ENCODE data around the gene NLRC3. TPM values are rescaled to one million over a fixed set of nuclear protein-coding genes. Genes with fewer than 3 reads are reported as not detected.

Gene NLRC3
- total and polyA plus RNA-seq, 2 donors (not counting 1 experiment from before 2014, with no cell fraction given): 28.8 to 35.7 TPM

- TF ChIP-seq EZH2 (IDR thresholded peaks at IDR 0.05; ENCODE audit: borderline replicate concordance, insufficient read depth, low read depth, low read length, poor library complexity, severe bottlenecking) (no peak), CTCF (IDR thresholded peaks at IDR 0.05) (no peak)
- no peaks in the 10 kb centered on the region for H3K9me3 Mint-ChIP-seq (ENCODE audit: insufficient read depth)
- Histone ChIP-seq H4K20me1 (ENCODE audit: control insufficient read depth, insufficient read depth, low read length, poor library complexity, severe bottlenecking) (no peaks in the 10 kb centered on the region), H3K9me3 (ENCODE audit: control extremely low read depth in 1 of 3, control insufficient read depth in 2 of 3, insufficient read depth in 1 of 3, low read length in 2 of 3) (no peaks in the 10 kb centered on the region), H3K4me3 (ENCODE audit: control extremely low read depth in 1 of 5, extremely low read depth in 1 of 5, insufficient read depth in 1 of 5, low read depth in 2 of 5, low read length in 4 of 5) (no peak overlapping the region), H3K9ac (ENCODE audit: low read length) (no peak overlapping the region), H3K79me2 (ENCODE audit: control insufficient read depth, insufficient read depth, low read length) (no peaks in the 10 kb centered on the region), H2AFZ (ENCODE audit: insufficient read depth, low read depth, low read length, poor library complexity, severe bottlenecking) (no peak overlapping the region), H3K27ac (ENCODE audit: low read length in 2 of 2) (no peak overlapping the region), H3K4me2 (replicated peaks; ENCODE audit: low read depth, low read length, poor library complexity, severe bottlenecking) (no peak overlapping the region), H3K36me3 (replicated peaks in 1 of 2; ENCODE audit: control extremely low read depth in 1 of 2, control insufficient read depth in 1 of 2, extremely low read depth in 1 of 2, insufficient read depth in 2 of 2, low read length in 1 of 2) (peaks cover 0 to 10% of the 10 kb centered on the region in 2 experiments), H3K27me3 (replicated peaks in 1 of 4; ENCODE audit: control extremely low read depth in 1 of 4, control insufficient read depth in 3 of 4, insufficient read depth in 4 of 4, low read length in 3 of 4) (no peaks in the 10 kb centered on the region), H3K4me1 (ENCODE audit: control insufficient read depth in 2 of 2, insufficient read depth in 2 of 2, low read length in 2 of 2) (no peaks in the 10 kb centered on the region)
- 88% methylated on average over 3 of the region's 6 CpGs for WGBS (ENCODE audit: insufficient coverage)
- no peak for DNase-seq
- CTCF ChIA-PET: no interaction called here
- H3K4me3 Mint-ChIP-seq: no peak overlapping the region
- POLR2A ChIA-PET: no interaction called here
- no peaks in the 10 kb centered on the region for H3K27me3 Mint-ChIP-seq
- no peaks in the 10 kb centered on the region for H3K4me1 Mint-ChIP-seq
- no peak for ATAC-seq (ENCODE audit: low read depth)
- intact Hi-C loops (cut with micrococcal nuclease): no loop called here
- no peak overlapping the region for H3K27ac Mint-ChIP-seq
Observed at GRCh38 chr16:3518292-3518985, 58.8 kb downstream of the NLRC3 start.

GRCh38 chr16:3515897-3516296, 61.3 kb downstream of the NLRC3 start:
- no peak for ATAC-seq (ENCODE audit: low read depth)

More at GRCh38 chr16:3515897-3516296, 61.3 kb downstream of the NLRC3 start:
- Histone ChIP-seq H3K27ac (ENCODE audit: low read length in 2 of 2) (no peak overlapping the region), H3K4me2 (replicated peaks; ENCODE audit: low read depth, low read length, poor library complexity, severe bottlenecking) (no peak overlapping the region), H3K9me3 (ENCODE audit: control extremely low read depth in 1 of 3, control insufficient read depth in 2 of 3, insufficient read depth in 1 of 3, low read length in 2 of 3) (no peaks in the 10 kb centered on the region), H3K9ac (ENCODE audit: low read length) (no peak overlapping the region), H3K27me3 (replicated peaks in 1 of 4; ENCODE audit: control extremely low read depth in 1 of 4, control insufficient read depth in 3 of 4, insufficient read depth in 4 of 4, low read length in 3 of 4) (no peaks in the 10 kb centered on the region), H2AFZ (ENCODE audit: insufficient read depth, low read depth, low read length, poor library complexity, severe bottlenecking) (no peak overlapping the region), H3K4me3 (ENCODE audit: control extremely low read depth in 1 of 5, extremely low read depth in 1 of 5, insufficient read depth in 1 of 5, low read depth in 2 of 5, low read length in 4 of 5) (no peak overlapping the region), H3K36me3 (replicated peaks in 1 of 2; ENCODE audit: control extremely low read depth in 1 of 2, control insufficient read depth in 1 of 2, extremely low read depth in 1 of 2, insufficient read depth in 2 of 2, low read length in 1 of 2) (peaks cover 0 to 15% of the 10 kb centered on the region in 2 experiments), H3K79me2 (ENCODE audit: control insufficient read depth, insufficient read depth, low read length) (no peaks in the 10 kb centered on the region), H4K20me1 (ENCODE audit: control insufficient read depth, insufficient read depth, low read length, poor library complexity, severe bottlenecking) (no peaks in the 10 kb centered on the region), H3K4me1 (ENCODE audit: control insufficient read depth in 2 of 2, insufficient read depth in 2 of 2, low read length in 2 of 2) (no peaks in the 10 kb centered on the region)
- Mint-ChIP-seq H3K9me3 (ENCODE audit: insufficient read depth) (no peaks in the 10 kb centered on the region), H3K27me3 (no peaks in the 10 kb centered on the region), H3K4me1 (no peaks in the 10 kb centered on the region), H3K27ac (no peak overlapping the region), H3K4me3 (no peak overlapping the region)
- POLR2A ChIA-PET: no interaction called here
- 100% methylated on average over 2 of the region's 4 CpGs for WGBS (ENCODE audit: insufficient coverage)
- TF ChIP-seq EZH2 (IDR thresholded peaks at IDR 0.05; ENCODE audit: borderline replicate concordance, insufficient read depth, low read depth, low read length, poor library complexity, severe bottlenecking): no peak
- no peak for TF ChIP-seq CTCF (IDR thresholded peaks at IDR 0.05)
- DNase-seq: no peak
- intact Hi-C loops (cut with micrococcal nuclease): no loop called here
- CTCF ChIA-PET: no interaction called here
